Progenitor cell of endocrine pancreas (in vitro differentiated cells): ENCODE data around the gene KCNAB2. TPM values are rescaled to one million over a fixed set of nuclear protein-coding genes. Genes with fewer than 3 reads are reported as not detected.

Source experiments
- DNase-seq: peaks from one replicate; pipeline ENCODE4 v3.0.0; 2021; ENCODE audit warnings: low spot score; ENCODE audit not compliant: unreplicated experiment
- H3K27ac Mint-ChIP-seq: 2 replicates; pipeline ENCODE4 v1.8.0; 2021; ENCODE audit warnings: mild to moderate bottlenecking, moderate library complexity, mixed read lengths
- H3K27me3 Mint-ChIP-seq: 2 replicates; pipeline ENCODE4 v1.8.0; 2021; ENCODE audit warnings: mixed read lengths
- H3K36me3 Mint-ChIP-seq: 2 replicates; pipeline ENCODE4 v1.8.0; 2022; ENCODE audit warnings: mixed read lengths; ENCODE audit not compliant: insufficient read depth
- H3K4me1 Mint-ChIP-seq: 2 replicates; pipeline ENCODE4 v1.8.0; 2021; ENCODE audit warnings: low read depth, mixed read lengths
- H3K4me3 Mint-ChIP-seq: 2 replicates; pipeline ENCODE4 v1.8.0; 2021; ENCODE audit warnings: low read depth, mild to moderate bottlenecking, moderate library complexity, mixed read lengths
- H3K9me3 Mint-ChIP-seq: 2 replicates; pipeline ENCODE4 v1.8.0; 2021; ENCODE audit warnings: low read depth, mixed read lengths
- total RNA-seq: library from RNA; stranded (reverse); gene quantifications from 2 replicates; pipeline ENCODE4 v1.2.1, GENCODE V29; 2021
- TF ChIP-seq, protein P1 (sequence below): fragments of 200-600 bp; sonication (generic); IDR thresholded peaks from one replicate; pipeline ENCODE4 v1.5.0; 2021; ENCODE audit warnings: antibody characterized with exemption, mild to moderate bottlenecking; ENCODE audit not compliant: unreplicated experiment

KCNAB2 gene
- total RNA-seq, 1 donor from 2014 or later: 6.9 TPM

DNA sequence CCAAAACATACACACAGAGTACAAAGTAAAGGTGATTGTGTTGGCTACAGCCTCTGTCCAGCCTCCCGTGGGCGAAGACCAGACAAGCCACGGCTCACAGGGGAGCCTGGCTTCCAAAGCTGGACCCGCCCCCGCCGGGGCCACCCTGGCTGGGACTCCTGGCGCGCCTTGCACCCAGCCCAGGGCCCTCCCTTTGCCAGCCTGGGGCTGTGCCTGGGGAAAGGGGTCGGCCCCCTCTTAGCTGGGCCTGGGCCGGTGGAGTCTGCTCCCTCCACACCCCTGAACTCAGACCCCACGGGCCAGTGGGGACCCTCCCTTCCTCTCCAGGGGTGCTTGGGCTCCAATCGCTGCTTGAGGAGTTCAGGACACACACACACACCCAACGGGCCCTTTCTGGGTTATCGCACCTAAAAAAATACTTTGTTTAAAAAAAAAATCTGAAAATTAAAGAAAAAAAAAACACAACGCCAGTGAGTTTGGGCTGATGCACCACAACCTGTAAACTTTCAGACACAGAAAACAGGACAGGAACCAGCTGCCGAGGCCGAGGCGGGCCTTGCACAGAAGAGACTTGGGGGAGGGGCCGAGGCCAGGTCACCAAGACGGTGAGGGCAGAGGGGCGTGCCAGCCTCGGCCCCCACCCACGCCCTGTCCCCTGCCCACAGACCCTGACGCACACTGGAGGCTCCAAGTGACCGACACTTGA is 56.3 kb downstream of the KCNAB2 start:
- Mint-ChIP-seq H3K4me1 (no peaks in the 10 kb centered on the region), H3K4me3 (no peak overlapping the region), H3K27ac (no peak overlapping the region), H3K27me3 (peaks cover 2% of the 10 kb centered on the region), H3K9me3 (no peaks in the 10 kb centered on the region), H3K36me3 (no peaks in the 10 kb centered on the region)
- no peak for DNase-seq
- TF ChIP-seq, protein P1, sequence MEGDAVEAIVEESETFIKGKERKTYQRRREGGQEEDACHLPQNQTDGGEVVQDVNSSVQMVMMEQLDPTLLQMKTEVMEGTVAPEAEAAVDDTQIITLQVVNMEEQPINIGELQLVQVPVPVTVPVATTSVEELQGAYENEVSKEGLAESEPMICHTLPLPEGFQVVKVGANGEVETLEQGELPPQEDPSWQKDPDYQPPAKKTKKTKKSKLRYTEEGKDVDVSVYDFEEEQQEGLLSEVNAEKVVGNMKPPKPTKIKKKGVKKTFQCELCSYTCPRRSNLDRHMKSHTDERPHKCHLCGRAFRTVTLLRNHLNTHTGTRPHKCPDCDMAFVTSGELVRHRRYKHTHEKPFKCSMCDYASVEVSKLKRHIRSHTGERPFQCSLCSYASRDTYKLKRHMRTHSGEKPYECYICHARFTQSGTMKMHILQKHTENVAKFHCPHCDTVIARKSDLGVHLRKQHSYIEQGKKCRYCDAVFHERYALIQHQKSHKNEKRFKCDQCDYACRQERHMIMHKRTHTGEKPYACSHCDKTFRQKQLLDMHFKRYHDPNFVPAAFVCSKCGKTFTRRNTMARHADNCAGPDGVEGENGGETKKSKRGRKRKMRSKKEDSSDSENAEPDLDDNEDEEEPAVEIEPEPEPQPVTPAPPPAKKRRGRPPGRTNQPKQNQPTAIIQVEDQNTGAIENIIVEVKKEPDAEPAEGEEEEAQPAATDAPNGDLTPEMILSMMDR: no peak

DNA sequence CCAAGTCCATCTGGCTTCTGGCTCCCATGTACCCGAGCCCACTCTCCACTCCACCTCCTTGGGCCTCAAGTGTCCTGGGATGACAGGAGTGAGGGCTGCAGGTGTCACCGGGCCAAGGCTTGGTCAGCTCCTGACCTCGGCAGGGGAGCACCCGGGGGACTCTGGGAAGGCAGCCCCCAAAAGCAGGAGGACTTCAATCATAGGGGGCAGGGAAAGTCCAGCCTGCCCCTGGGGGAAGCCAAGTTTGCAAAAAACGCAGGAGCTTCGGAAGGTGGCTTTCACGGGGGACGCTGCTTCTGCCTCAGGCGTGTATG is 56.8 kb downstream of the KCNAB2 start:
- H3K27me3 Mint-ChIP-seq: peaks cover 2% of the 10 kb centered on the region
- no peaks in the 10 kb centered on the region for H3K36me3 Mint-ChIP-seq
- no peak overlapping the region for H3K27ac Mint-ChIP-seq
- no peaks in the 10 kb centered on the region for H3K9me3 Mint-ChIP-seq
- H3K4me3 Mint-ChIP-seq: no peak overlapping the region
- no peak for DNase-seq
- no peaks in the 10 kb centered on the region for H3K4me1 Mint-ChIP-seq
- TF ChIP-seq, protein P1: no peak

DNA sequence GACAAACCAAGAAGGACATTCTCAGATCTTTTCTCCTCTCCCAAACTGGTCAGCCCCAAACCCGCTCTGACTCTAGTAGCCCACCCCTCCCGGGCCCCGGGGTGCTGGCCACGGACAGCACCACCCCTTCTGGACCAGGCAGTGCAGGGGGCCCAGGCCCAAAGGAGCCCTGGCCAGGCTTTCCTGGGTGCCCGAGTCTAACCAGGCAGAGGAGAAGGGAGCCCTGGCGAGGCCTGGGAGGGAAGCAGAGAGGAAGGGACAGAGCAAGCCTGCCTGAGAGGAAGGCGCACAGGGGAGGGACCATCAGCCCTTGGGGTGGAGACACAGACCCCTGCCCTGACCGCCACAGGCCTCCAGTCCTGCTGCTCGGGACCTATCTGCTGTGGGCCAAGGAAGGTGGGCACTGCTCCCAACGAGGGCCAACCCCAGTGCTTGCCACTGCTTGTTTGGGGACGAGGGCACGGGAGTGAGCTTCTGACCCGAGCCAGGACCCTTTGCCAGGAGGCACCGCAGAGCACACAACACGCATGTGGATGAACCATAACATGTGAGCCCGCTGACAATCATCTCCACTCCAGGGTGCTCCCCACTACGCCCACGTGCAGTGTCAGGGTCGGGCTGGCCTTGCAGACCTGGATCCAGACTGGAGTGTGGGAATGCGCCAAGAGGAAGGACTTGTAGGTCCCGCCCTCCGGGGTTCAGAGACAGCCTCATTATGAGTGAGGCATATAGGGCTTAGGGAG is 57.6 kb downstream of the KCNAB2 start:
- no peak overlapping the region for H3K4me3 Mint-ChIP-seq
- no peaks in the 10 kb centered on the region for H3K36me3 Mint-ChIP-seq
- peaks cover 5% of the 10 kb centered on the region for H3K27me3 Mint-ChIP-seq
- H3K9me3 Mint-ChIP-seq: no peaks in the 10 kb centered on the region
- no peak overlapping the region for H3K27ac Mint-ChIP-seq
- TF ChIP-seq, protein P1: no peak
- no peak for DNase-seq
- H3K4me1 Mint-ChIP-seq: no peaks in the 10 kb centered on the region

DNA sequence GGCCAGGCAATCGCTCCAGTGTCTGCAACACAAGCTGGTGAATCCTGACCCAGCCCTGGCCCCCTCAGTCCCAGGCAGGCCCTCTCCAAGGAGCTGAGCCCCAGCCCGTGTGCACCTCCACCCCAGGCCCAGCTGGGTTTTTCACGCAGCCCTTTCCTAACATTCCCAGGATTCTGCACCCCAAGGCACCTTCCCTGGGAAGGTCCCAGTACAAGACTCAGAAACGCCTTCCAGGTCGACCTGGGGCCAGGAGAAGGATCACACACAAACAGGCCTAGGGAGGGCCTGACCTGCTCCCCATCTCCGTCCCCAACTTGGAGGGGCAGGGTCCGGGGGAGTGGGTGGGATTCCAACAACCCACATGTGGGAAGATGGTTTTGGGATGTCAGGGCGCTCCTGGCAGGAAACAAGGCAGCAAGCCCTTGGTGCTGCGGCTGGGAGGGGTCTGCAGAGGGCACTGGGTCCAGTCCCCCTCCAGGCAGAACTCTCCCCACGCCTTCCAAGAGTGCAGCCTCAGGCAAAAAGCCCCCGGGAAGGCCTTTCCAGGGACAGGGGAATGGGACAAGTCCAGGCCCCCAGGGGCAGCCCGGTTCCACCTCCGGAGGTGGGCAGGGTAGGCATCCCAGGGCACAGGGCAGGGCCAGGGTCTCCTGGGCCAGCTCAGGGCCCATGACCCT is 58.3 kb downstream of the KCNAB2 start:
- Mint-ChIP-seq H3K4me3 (no peak overlapping the region), H3K27me3 (peaks cover 8% of the 10 kb centered on the region), H3K9me3 (no peaks in the 10 kb centered on the region), H3K36me3 (no peaks in the 10 kb centered on the region), H3K4me1 (no peaks in the 10 kb centered on the region), H3K27ac (no peak overlapping the region)
- TF ChIP-seq, protein P1: no peak
- no peak for DNase-seq

DNA sequence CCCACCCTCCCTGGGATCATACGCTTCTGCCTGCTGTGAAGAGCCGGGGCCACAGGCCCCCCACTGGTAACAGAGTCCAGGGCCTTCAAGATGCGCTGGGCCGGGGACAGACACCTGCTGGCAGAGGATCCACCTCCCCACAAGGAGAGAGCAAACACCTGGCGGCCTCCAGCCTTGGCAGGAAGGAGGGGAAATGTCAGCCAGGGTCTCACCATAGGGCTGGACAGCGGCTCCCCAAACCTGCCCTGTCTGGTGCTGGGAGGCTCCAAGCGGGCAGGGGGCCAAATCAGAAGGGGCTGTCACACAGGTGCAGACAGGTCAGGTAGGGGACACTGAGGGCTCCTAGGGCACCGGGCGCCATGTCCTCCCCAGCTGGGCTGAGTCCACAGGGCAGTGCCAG is 58.9 kb downstream of the KCNAB2 start:
- Mint-ChIP-seq H3K9me3 (no peaks in the 10 kb centered on the region), H3K27me3 (peaks cover 8% of the 10 kb centered on the region), H3K4me1 (no peaks in the 10 kb centered on the region), H3K27ac (no peak overlapping the region), H3K36me3 (no peaks in the 10 kb centered on the region), H3K4me3 (no peak overlapping the region)
- no peak for DNase-seq
- TF ChIP-seq, protein P1: no peak
